ENCODE measurements around the gene DCAF7. TPM values are rescaled to one million over a fixed set of nuclear protein-coding genes. Genes with fewer than 3 reads are reported as not detected.

Gene DCAF7
- polyA plus RNA-seq, 6 donors from 2014 or later: 58.6 to 88.5 (median 79.1) TPM

GRCh38 chr17:63561819-63562218, 11.5 kb downstream of the DCAF7 start:
- no peaks in the 10 kb centered on the region for H3K9me3 Mint-ChIP-seq
- H3K36me3 Mint-ChIP-seq: peaks cover 0 to 8% of the 10 kb centered on the region in 2 donors
- DNase-seq (no peak), ATAC-seq (ENCODE audit: low read depth in 2 of 2) (no peak)
- H3K4me1 Mint-ChIP-seq: peaks cover 33 to 65% (median 63%) of the 10 kb centered on the region in 3 donors
- no peaks in the 10 kb centered on the region for H3K27me3 Mint-ChIP-seq
- H3K4me3 Mint-ChIP-seq: no peak overlapping the region
- peak overlapping the region in 4 of 6 donors; percentile 25 to 86 (median 55) for H3K27ac Mint-ChIP-seq

GRCh38 chr17:63563339-63563738, 13.1 kb downstream of the DCAF7 start:
- ATAC-seq (ENCODE audit: low read depth in 2 of 2): no peak
- Mint-ChIP-seq H3K27ac (peak overlapping the region in 1 of 6 donors; percentile 83), H3K9me3 (no peaks in the 10 kb centered on the region), H3K4me3 (no peak overlapping the region), H3K4me1 (peaks cover 20 to 65% (median 60%) of the 10 kb centered on the region in 3 donors), H3K27me3 (no peaks in the 10 kb centered on the region), H3K36me3 (no peaks in the 10 kb centered on the region)
- no peak for DNase-seq

- no peaks in the 10 kb centered on the region for H3K27me3 Mint-ChIP-seq
- H3K27ac Mint-ChIP-seq: peak overlapping the region in 2 of 6 donors; percentile 43 to 69
- DNase-seq: no peak
- H3K4me3 Mint-ChIP-seq: peak overlapping the region in 1 of 8 donors; percentile 9
- no peak for ATAC-seq (ENCODE audit: low read depth in 2 of 2)
- H3K9me3 Mint-ChIP-seq: no peaks in the 10 kb centered on the region
- peaks cover 26 to 64% (median 63%) of the 10 kb centered on the region in 3 donors for H3K4me1 Mint-ChIP-seq
- H3K36me3 Mint-ChIP-seq: no peaks in the 10 kb centered on the region
Observed at GRCh38 chr17:63564562-63564961, 14.3 kb downstream of the DCAF7 start.

GRCh38 chr17:63567229-63567628, 17.0 kb downstream of the DCAF7 start:
- DNase-seq: no peak
- Mint-ChIP-seq H3K36me3 (no peaks in the 10 kb centered on the region), H3K4me1 (peaks cover 34 to 58% (median 55%) of the 10 kb centered on the region in 3 donors), H3K4me3 (no peak overlapping the region), H3K27me3 (no peaks in the 10 kb centered on the region), H3K9me3 (no peaks in the 10 kb centered on the region), H3K27ac (peak overlapping the region in 1 of 6 donors; percentile 41)
- no peak for ATAC-seq (ENCODE audit: low read depth in 2 of 2)

GRCh38 chr17:63568563-63568962, 18.3 kb downstream of the DCAF7 start:
- Mint-ChIP-seq H3K27ac (peak overlapping the region in 1 of 6 donors; percentile 47), H3K36me3 (no peaks in the 10 kb centered on the region), H3K4me1 (peaks cover 31 to 55% (median 54%) of the 10 kb centered on the region in 3 donors)

GRCh38 chr17:63571632-63572310, 21.5 kb downstream of the DCAF7 start:
- Mint-ChIP-seq H3K27ac (peak overlapping the region in 2 of 6 donors; percentile 5 to 34), H3K36me3 (peaks cover 0 to 8% of the 10 kb centered on the region in 2 donors), H3K4me1 (peaks cover 35 to 57% (median 46%) of the 10 kb centered on the region in 3 donors), H3K9me3 (no peaks in the 10 kb centered on the region), H3K27me3 (no peaks in the 10 kb centered on the region), H3K4me3 (no peak overlapping the region)
- ATAC-seq (ENCODE audit: low read depth in 2 of 2): no peak
- no peak for DNase-seq

More at GRCh38 chr17:63568563-63568962, 18.3 kb downstream of the DCAF7 start:
- ATAC-seq (ENCODE audit: low read depth in 2 of 2): no peak
- H3K4me3 Mint-ChIP-seq: no peak overlapping the region
- no peaks in the 10 kb centered on the region for H3K27me3 Mint-ChIP-seq
- H3K9me3 Mint-ChIP-seq: no peaks in the 10 kb centered on the region
- DNase-seq: no peak

- Mint-ChIP-seq H3K27ac (peak overlapping the region in 3 of 6 donors; percentile 1 to 44 (median 42)), H3K9me3 (no peaks in the 10 kb centered on the region), H3K4me1 (peaks cover 34 to 47% (median 38%) of the 10 kb centered on the region in 3 donors), H3K27me3 (no peaks in the 10 kb centered on the region), H3K36me3 (peaks cover 0 to 8% of the 10 kb centered on the region in 2 donors), H3K4me3 (no peak overlapping the region)
- DNase-seq: no peak
- no peak for ATAC-seq (ENCODE audit: low read depth in 2 of 2)
Observed at GRCh38 chr17:63573634-63574033, 23.4 kb downstream of the DCAF7 start.

- Mint-ChIP-seq H3K4me3 (no peak overlapping the region), H3K27ac (no peak overlapping the region), H3K27me3 (no peaks in the 10 kb centered on the region), H3K36me3 (peaks cover 15 to 18% of the 10 kb centered on the region in 2 donors), H3K4me1 (peaks cover 13 to 21% (median 20%) of the 10 kb centered on the region in 3 donors), H3K9me3 (no peaks in the 10 kb centered on the region)
- ATAC-seq (ENCODE audit: low read depth in 2 of 2): no peak
- no peak for DNase-seq
Observed at GRCh38 chr17:63578027-63578768, 27.9 kb downstream of the DCAF7 start.

- ATAC-seq (ENCODE audit: low read depth in 2 of 2) (no peak), DNase-seq (no peak)
- no peaks in the 10 kb centered on the region for H3K9me3 Mint-ChIP-seq
- H3K36me3 Mint-ChIP-seq: peaks cover 15 to 19% of the 10 kb centered on the region in 2 donors
- H3K4me3 Mint-ChIP-seq: no peak overlapping the region
- peak overlapping the region in 3 of 6 donors; percentile 51 to 92 (median 60) for H3K27ac Mint-ChIP-seq
- H3K4me1 Mint-ChIP-seq: peaks cover 10 to 19% (median 19%) of the 10 kb centered on the region in 3 donors
- no peaks in the 10 kb centered on the region for H3K27me3 Mint-ChIP-seq
Observed at GRCh38 chr17:63578769-63579111, 28.5 kb downstream of the DCAF7 start.

- Mint-ChIP-seq H3K27me3 (no peaks in the 10 kb centered on the region), H3K36me3 (peaks cover 8 to 19% of the 10 kb centered on the region in 2 donors), H3K27ac (no peak overlapping the region), H3K4me3 (no peak overlapping the region), H3K9me3 (no peaks in the 10 kb centered on the region), H3K4me1 (peaks cover 5 to 13% (median 13%) of the 10 kb centered on the region in 3 donors)
- ATAC-seq (ENCODE audit: low read depth in 2 of 2): no peak
- no peak for DNase-seq
Observed at GRCh38 chr17:63579633-63580032, 29.4 kb downstream of the DCAF7 start.

- Mint-ChIP-seq H3K27me3 (no peaks in the 10 kb centered on the region), H3K36me3 (peaks cover 23 to 31% of the 10 kb centered on the region in 2 donors), H3K4me3 (no peak overlapping the region), H3K4me1 (peaks cover 0 to 5% (median 2%) of the 10 kb centered on the region in 3 donors), H3K27ac (peak overlapping the region in 1 of 6 donors; percentile 47), H3K9me3 (no peaks in the 10 kb centered on the region)
- no peak for DNase-seq
- no peak for ATAC-seq (ENCODE audit: low read depth in 2 of 2)
Observed at GRCh38 chr17:63587770-63588169, 37.5 kb downstream of the DCAF7 start.

- Mint-ChIP-seq H3K36me3 (peaks cover 20 to 25% of the 10 kb centered on the region in 2 donors), H3K27me3 (no peaks in the 10 kb centered on the region), H3K4me3 (no peak overlapping the region), H3K4me1 (peaks cover 0 to 5% (median 2%) of the 10 kb centered on the region in 3 donors), H3K27ac (no peak overlapping the region), H3K9me3 (no peaks in the 10 kb centered on the region)
- ATAC-seq (ENCODE audit: low read depth in 2 of 2) (no peak), DNase-seq (no peak)
Observed at GRCh38 chr17:63588797-63589196, 38.5 kb downstream of the DCAF7 start.

GRCh38 chr17:63589646-63590045, 39.4 kb downstream of the DCAF7 start:
- ATAC-seq (ENCODE audit: low read depth in 2 of 2) (no peak), DNase-seq (no peak)
- Mint-ChIP-seq H3K4me1 (peaks cover 0 to 5% (median 2%) of the 10 kb centered on the region in 3 donors), H3K9me3 (no peaks in the 10 kb centered on the region), H3K27me3 (no peaks in the 10 kb centered on the region), H3K36me3 (peaks cover 20 to 25% of the 10 kb centered on the region in 2 donors), H3K4me3 (no peak overlapping the region), H3K27ac (peak overlapping the region in 3 of 6 donors; percentile 61 to 84 (median 72))

- Mint-ChIP-seq H3K4me3 (no peak overlapping the region), H3K4me1 (peaks cover 0 to 5% (median 2%) of the 10 kb centered on the region in 3 donors), H3K36me3 (peaks cover 11 to 25% of the 10 kb centered on the region in 2 donors), H3K27ac (no peak overlapping the region), H3K27me3 (no peaks in the 10 kb centered on the region), H3K9me3 (no peaks in the 10 kb centered on the region)
- ATAC-seq (ENCODE audit: low read depth in 2 of 2): no peak
- DNase-seq: no peak
Observed at GRCh38 chr17:63592797-63593196, 42.5 kb downstream of the DCAF7 start.

All from naive B cell (primary cell).